ENCODE measurements around the gene MAML1.
A peak's percentile ranks its signal among the peaks of the same experiment; 100 is the strongest.
"Not testable (repeated sequence)": the region's sequence is repeated elsewhere in the genome, so short reads cannot be mapped to it uniquely, and the experiment has no call there.

The MAML1 gene

DNA sequence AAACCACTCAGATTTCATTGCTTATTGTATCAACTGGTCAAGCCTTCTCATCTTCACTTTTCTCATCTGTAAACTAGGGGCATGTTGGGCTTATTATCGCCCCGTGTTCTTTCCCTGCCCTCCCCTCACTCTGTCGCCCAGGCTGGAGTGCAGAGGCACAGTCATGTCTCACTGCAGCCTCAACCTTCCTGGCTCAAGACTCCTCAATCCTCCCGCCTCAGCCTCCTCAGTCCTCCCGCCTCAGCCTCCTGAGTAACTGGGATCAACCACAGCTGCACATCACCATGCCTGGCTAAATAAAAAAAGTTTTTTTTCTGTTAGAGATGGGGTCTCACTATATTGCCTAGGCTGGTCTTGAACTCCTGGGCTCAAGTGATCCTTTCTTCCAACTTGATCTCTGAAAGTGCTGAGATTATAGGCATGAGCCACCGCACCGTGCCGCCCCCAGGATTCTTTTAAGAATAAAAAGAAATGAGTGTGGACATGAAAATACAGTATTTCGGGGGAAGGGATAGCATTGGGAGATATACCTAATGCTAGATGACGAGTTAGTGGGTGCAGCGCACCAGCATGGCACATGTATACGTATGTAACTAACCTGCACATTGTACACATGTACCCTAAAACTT lies 2.0 kb downstream of the MAML1 start:
- no peak for DNase-seq

DNA sequence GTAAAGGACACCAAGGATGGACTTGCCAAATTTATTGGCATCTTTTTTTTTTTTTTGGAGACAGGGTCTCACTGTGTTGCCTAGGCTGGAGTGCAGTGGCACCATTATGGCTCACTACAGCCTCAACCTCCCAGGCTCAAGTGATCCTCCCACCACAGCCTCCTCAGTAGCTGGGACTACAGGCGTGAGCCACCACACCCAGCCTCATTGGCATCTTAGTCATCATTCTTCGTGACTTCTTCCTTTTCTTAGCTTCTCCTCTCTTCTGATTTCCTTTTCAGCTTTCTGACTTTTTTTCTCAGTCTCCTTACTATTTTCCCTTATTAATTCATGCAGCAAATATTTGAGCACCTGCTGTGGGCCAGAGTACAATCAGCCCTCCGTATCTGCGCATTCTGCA lies 6.1 kb downstream of the MAML1 start:
- DNase-seq = no peak

DNA sequence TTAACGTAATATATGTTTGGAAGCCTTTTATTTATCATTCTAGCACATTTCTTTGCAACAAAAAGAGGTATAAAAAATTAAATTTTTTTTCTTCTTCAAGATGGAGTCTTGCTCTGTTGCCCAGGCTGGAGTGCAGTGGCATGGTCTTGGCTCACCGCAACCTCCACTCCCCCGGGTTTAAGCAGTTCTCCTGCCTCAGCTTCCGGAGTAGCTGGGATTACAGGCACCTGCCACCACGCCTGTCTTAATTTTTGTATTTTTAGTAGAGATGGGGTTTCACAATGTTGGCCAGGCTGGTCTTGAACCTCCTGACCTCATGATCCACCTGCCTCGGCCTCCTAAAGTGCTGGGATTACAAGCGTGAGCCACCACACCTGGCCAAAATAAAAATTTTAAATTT lies 11.5 kb downstream of the MAML1 start:
- DNase-seq = not testable (repeated sequence)

GRCh38 chr5:179746872-179747271 lies 14.2 kb downstream of the MAML1 start:
- DNase-seq = no peak

- DNase-seq = no peak
These were observed 15.2 kb downstream of the MAML1 start for GRCh38 chr5:179747811-179748210.

GRCh38 chr5:179749857-179750508 lies 17.4 kb downstream of the MAML1 start:
- DNase-seq = no peak

DNA sequence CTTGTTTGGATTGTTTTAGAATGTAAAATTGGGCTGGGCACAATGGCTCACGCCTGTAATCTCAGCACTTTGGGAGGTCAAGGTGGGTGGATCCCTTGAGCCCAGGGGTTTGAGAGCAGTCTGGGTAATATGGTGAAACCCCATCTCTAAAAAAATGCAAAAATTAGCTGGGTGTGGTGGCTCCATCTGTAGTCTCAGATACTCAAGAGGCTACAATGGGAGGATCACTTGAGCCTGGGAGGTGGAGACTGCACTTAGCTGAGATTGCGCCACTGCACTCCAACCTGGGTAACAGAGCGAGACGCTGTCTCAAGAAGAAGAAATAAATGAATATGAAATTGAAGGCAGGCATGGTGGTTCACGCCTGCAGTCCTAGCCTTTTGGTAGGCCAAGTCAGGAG lies 21.3 kb downstream of the MAML1 start:
- no peak for DNase-seq

DNA sequence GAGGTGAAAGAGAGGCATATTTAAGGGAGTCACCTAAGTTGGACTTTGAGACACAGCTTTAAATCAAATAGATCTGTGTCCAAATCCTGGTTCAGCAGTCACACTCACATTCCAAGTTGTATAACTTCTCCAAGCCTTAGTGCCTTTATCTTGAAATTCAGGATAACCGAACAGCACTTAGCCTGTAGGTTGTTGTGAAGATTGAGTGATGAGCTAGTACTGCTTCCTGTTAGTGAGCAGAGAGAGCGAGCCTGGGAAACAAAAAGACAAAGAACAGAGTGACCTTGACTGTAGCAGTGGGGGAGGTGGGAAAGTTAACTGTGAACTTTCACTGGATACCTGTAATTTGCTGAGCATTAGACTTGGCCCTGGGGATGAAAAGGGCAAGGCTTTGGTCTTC lies 22.4 kb downstream of the MAML1 start:
- DNase-seq = no peak

- no peak for DNase-seq
These were observed 26.3 kb downstream of the MAML1 start for GRCh38 chr5:179758955-179759354.

DNA sequence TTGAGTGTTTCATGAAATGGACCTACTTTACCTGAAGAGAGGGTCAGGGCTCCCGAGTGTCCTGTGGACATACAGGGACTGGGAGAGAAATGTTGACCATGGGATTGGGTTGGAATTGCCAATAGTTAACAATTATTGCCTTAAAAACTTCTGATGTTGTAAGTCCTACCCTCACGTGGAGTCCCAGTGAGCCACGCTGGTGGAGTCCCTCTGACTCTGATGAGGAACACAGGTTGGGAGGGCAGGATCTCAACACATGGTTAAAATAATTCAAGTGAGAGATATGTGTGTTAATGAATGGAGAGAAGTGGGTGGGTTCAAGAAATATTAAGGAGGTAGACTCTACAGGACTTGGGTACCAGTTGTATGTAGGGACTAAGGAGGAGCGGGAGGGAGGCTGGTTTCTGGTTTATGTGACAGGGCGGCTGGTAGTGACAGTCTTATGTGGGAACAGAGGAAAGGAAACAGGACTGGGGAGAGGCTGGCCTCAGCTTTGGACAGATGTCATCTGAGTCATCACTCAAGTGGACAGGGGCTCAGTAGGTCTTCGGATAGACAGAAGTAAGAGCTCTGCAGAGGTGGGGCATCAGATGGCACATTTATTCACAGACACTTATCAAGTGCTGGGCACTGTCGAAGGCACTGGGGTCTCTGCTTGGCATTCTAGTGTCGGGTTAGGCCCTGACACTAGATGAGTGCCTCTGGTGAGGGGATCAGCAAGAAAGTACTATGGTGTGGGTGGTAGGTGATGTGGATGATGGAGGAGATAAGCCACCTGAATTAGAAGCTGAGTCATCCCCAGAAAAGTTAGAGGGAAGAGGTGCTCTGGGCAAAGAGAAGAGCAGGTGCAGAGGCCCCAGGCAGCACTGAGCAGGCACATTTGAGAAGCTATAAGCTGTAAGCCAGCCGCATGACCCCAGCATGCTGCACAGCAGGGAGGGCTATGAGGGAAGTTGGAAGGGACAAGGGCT lies 27.2 kb downstream of the MAML1 start:
- DNase-seq = no peak

- peak; percentile 35 for DNase-seq
These were observed 29.6 kb downstream of the MAML1 start for GRCh38 chr5:179762079-179762780.

DNA sequence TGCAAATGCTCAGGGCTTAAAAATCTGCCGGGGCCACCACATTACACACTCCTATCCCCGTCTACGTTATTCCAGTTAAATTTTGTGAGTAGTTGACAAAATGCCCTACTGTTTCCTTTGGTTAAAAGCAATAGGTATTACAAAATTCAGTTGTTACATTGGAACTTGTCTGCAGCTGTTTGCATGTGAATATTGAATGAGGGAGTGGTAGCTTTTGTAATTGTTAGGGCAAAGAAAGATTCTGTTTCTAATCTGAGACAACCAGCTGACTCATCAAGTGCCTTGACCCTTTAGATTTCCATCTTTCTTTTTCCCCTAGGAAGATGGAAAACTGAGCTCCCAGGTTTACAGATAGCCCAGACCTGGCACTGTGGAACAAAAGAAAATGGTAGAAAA lies 30.2 kb downstream of the MAML1 start:
- DNase-seq = no peak

DNA sequence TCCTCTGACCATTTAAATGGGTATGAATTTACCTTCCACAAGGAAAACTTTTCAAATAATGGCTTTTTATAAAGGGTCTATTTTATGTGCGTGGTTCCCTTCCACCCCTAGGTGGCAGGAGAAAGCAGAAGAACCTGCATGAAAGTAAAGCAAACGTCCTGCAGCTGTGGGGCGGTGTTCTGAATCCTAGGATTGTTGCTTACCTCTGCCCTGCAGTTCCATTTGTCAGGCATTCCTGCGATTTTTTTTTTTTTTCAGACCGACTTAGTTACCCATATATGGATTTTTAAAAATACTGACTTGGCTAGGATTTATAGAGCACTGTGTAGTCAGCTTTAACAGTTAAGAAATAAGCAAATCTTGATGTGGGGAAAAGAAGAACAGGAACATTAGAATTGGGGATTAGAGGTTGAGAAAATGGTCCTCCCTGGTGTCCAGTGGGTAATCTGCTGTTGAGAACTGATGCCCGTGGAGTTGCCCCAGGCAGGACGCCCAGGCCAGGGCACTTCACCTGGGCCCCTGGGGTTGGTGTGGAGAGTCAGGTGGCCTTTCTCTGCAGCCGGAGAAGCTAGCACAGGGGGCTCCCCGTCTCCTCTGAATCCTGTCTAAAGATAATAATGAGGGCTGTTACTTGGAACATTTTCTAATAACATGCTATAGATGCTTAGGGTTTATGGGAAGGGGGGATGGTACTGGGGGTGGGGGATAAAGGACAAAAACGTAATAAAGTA lies 30.8 kb downstream of the MAML1 start:
- peak; percentile 51 for DNase-seq

DNA sequence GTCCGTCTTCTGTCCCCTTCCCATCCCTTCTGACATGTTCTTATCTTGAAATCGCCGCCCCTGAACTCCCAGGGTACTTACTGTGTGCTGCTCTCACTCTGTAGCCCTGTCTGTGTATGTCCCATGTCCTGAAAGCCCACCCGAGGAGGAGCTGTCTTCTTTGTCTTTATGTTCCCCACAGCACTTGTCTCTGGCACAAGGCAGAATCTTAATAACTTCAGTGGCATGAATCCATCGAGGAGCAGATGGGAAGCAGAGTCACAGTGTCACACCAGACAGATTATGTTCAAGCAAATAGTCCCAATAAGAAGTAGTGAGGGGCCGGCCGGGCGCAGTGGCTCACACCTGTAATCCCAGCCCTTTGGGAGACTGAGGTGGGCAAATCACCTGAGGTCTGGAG lies 31.4 kb downstream of the MAML1 start:
- no peak for DNase-seq

- DNase-seq = no peak
These were observed 32.8 kb downstream of the MAML1 start for GRCh38 chr5:179765400-179765799.

DNA sequence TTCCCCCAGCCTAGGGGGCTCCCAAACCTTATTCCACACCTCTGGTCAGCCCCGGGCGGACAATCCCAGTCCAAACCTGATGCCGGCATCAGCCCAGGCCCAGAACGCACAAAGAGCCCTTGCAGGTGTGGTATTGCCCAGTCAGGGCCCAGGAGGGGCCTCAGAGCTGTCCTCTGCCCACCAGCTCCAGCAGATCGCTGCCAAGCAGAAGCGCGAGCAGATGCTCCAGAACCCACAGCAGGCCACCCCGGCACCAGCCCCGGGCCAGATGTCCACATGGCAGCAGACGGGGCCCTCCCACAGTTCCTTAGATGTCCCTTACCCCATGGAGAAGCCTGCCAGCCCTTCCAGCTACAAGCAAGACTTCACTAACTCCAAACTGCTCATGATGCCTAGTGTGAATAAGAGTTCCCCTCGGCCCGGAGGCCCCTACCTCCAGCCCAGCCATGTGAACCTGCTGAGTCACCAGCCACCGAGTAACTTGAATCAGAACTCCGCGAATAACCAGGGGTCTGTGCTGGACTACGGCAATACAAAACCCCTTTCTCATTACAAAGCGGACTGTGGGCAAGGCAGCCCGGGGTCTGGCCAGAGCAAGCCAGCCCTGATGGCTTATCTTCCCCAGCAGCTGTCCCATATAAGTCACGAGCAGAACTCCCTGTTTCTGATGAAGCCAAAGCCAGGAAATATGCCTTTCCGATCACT lies 33.6 kb downstream of the MAML1 start:
- DNase-seq = no peak

DNA sequence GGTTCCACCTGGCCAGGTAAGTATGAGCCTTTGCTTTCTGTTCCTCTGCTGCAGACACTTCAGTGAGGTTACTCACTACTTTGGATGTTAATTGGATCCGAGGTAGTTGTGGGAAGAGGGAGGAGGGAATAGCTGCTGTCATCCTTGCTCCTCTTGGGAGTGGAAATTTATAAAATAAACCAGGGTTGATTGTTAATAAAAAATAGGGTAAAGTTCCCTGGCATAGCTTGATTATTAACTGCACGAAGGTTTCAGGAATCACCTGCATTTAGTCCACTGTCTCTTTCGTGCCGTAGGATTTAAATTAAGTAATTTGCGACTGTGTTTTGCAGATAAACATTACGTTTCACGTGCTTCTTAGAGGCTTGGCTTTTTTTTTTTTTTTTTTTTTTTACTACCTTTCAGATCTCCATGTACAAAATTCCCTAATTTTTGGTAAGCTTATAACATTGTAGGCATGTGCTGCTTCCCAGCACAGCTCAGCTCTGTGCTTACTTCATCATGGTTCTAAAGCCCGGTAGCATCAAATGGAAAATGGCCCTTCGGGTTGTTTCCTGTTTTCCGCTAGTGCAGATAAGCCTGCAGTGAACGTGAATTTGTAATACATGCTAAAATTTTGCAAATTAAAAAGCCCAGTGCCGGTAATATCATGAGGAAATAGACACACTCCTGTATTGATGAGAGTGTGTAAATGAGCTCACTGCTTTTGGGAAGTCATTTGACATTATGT lies 34.3 kb downstream of the MAML1 start:
- DNase-seq = no peak

DNA sequence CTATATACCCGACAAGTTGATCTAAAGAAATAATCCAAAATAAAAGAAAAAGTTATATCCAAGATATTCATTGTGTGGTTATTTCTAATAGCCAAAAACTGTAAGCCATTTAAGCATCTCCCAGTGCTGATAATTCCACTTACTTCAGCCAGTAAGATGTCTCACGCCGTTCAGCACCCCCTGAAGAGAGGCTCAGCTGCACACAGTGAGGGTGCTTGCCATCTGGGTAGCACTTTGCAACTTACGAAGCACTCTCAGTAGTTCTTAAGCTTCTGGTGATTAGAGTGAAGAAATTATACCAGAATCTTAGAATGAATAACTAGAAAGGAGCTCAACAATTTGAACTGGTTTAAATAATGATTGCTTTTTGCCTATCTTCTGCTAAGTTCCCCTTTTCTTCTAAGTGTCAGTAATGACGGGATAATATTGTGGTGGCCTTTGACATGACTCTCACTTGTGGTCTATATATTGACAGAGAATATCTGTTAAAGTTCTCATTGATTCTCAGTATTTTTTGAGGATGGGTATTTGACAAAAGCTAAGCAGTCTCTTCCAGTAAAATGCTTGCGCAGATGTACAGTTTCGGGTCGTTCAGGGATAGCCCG lies 35.0 kb downstream of the MAML1 start:
- DNase-seq = no peak

GRCh38 chr5:179768326-179769085 lies 35.9 kb downstream of the MAML1 start:
- DNase-seq = no peak

- no peak for DNase-seq
These were observed 36.6 kb downstream of the MAML1 start for GRCh38 chr5:179769271-179769670.
